Measurements from ENCODE around the gene ZNF497. TPM values are rescaled to one million over a fixed set of nuclear protein-coding genes. Genes with fewer than 3 reads are reported as not detected.
"Not testable (repeated sequence)": the region's sequence is repeated elsewhere in the genome, so short reads cannot be mapped to it uniquely, and the experiment has no call there.

The ZNF497 gene
- total RNA-seq, 1 donor from 2014 or later: 1.7 TPM

- not testable (repeated sequence) for DNase-seq (ENCODE audit: low spot score)
These were observed 51.9 kb downstream of the ZNF497 start for GRCh38 chr19:58310685-58311084.

- no peak for DNase-seq (ENCODE audit: low spot score)
These were observed 54.8 kb downstream of the ZNF497 start for GRCh38 chr19:58307736-58308135.

DNA sequence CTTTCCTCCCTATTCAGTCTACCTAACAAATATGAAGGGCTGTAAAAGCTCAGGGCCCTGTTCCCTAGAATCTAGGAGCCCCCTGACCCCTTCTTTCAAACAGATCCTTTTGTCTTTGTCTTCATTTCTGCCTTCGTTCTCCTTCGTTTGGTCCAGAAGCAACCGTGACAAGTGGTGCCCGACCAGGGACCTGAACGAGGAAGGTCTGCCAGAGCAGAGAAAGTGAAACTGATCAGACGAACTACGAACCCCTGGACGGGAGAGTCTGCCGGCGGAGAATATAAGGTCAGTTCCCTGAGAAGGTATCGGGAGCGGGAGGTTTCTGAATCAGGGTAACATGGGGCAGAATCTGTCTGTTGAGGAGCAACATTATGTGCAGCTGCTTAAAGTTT is 56.6 kb downstream of the ZNF497 start:
- DNase-seq (ENCODE audit: low spot score): no peak

GRCh38 chr19:58305065-58305931 is 57.3 kb downstream of the ZNF497 start, which contains the start of gene ERVK3-1:
Gene ERVK3-1, plus strand, starts transcription at chr19:58305377. Its CDS starts 6,792 bp downstream, at chr19:58312169.
- DNase-seq (ENCODE audit: low spot score): peak; percentile 99

GRCh38 chr19:58304748-58305064 is 57.8 kb downstream of the ZNF497 start:
- DNase-seq (ENCODE audit: low spot score): no peak

Other genes starting within 250 kb of the ZNF497 start
- 11.8 TPM for gene ZNF329, start 212.0 kb downstream of the ZNF497 start, total RNA-seq (ENCODE audit: insufficient read depth, low replicate concordance)
- 14.7 TPM for gene ZNF274, start 179.7 kb downstream of the ZNF497 start, total RNA-seq (ENCODE audit: insufficient read depth, low replicate concordance)
- gene ZNF544, start 133.8 kb downstream of the ZNF497 start, total RNA-seq (ENCODE audit: insufficient read depth, low replicate concordance): 29.6 TPM
- 5.3 TPM for gene ZNF8, start 83.8 kb downstream of the ZNF497 start, total RNA-seq (ENCODE audit: insufficient read depth, low replicate concordance)
- 43.3 TPM for gene ERVK3-1, start 57.4 kb downstream of the ZNF497 start, total RNA-seq (ENCODE audit: insufficient read depth, low replicate concordance)
- gene ZSCAN22, start 35.8 kb downstream of the ZNF497 start, total RNA-seq (ENCODE audit: insufficient read depth, low replicate concordance): 2.9 TPM
- 4.1 TPM for gene A1BG, start 9.3 kb downstream of the ZNF497 start, total RNA-seq (ENCODE audit: insufficient read depth, low replicate concordance)
- 3.4 TPM for gene ZNF837, start 18.3 kb upstream of the ZNF497 start, total RNA-seq (ENCODE audit: insufficient read depth, low replicate concordance)
- gene RPS5, start 24.5 kb upstream of the ZNF497 start, total RNA-seq (ENCODE audit: insufficient read depth, low replicate concordance): 1,414 TPM
- gene RNF225, start 32.9 kb upstream of the ZNF497 start, total RNA-seq (ENCODE audit: insufficient read depth, low replicate concordance): 0.72 TPM
- 6.0 TPM for gene ZNF584, start 45.9 kb upstream of the ZNF497 start, total RNA-seq (ENCODE audit: insufficient read depth, low replicate concordance)
- 24.8 TPM for gene ZNF132, start 77.4 kb upstream of the ZNF497 start, total RNA-seq (ENCODE audit: insufficient read depth, low replicate concordance)
- 16.4 TPM for gene ZNF324B, start 88.9 kb upstream of the ZNF497 start, total RNA-seq (ENCODE audit: insufficient read depth, low replicate concordance)
- gene ZNF324, start 104.3 kb upstream of the ZNF497 start, total RNA-seq (ENCODE audit: insufficient read depth, low replicate concordance): 16.1 TPM
- 7.0 TPM for gene ZNF446, start 113.6 kb upstream of the ZNF497 start, total RNA-seq (ENCODE audit: insufficient read depth, low replicate concordance)
- gene SLC27A5, start 149.2 kb upstream of the ZNF497 start, total RNA-seq (ENCODE audit: insufficient read depth, low replicate concordance): 7.2 TPM
- gene ZBTB45, start 157.1 kb upstream of the ZNF497 start, total RNA-seq (ENCODE audit: insufficient read depth, low replicate concordance): 1.2 TPM
- 150 TPM for gene TRIM28, start 181.3 kb upstream of the ZNF497 start, total RNA-seq (ENCODE audit: insufficient read depth, low replicate concordance)
- 92.5 TPM for gene CHMP2A, start 192.4 kb upstream of the ZNF497 start, total RNA-seq (ENCODE audit: insufficient read depth, low replicate concordance)
- 32.7 TPM for gene UBE2M, start 195.9 kb upstream of the ZNF497 start, total RNA-seq (ENCODE audit: insufficient read depth, low replicate concordance)
- gene MZF1, start 210.6 kb upstream of the ZNF497 start, total RNA-seq (ENCODE audit: insufficient read depth, low replicate concordance): 11.1 TPM